HG03439 (cell line): ENCODE data around the gene SOX13.

Source experiments
- ATAC-seq: cut with Tn5 transposase; IDR thresholded peaks from one replicate; pipeline ENCODE4 v1.9.1; 2021; ENCODE audit warnings: mild to moderate bottlenecking, moderate library complexity; ENCODE audit not compliant: unreplicated experiment

SOX13 gene

GRCh38 chr1:204105131-204105515 is 32.2 kb downstream of the SOX13 start:
- ATAC-seq: no peak

DNA sequence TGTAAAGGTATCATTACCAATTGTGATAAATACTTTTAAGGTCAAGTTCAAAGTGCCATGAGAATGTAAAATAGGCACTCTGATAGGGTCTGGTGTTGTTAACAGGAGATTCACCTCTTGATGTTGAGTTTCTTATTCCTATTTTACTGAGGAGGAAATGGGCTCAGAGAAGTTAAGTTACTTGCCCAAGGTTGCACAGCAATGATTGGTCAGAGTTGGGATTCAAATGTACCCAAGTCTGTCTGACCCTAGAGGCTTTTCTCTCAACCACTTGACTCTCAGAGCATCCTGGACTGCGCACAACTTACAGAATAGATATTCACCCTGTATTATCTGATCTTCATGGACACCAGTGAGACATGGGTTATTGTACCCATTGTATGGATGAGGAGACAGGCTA is 33.9 kb downstream of the SOX13 start:
- ATAC-seq: no peak

DNA sequence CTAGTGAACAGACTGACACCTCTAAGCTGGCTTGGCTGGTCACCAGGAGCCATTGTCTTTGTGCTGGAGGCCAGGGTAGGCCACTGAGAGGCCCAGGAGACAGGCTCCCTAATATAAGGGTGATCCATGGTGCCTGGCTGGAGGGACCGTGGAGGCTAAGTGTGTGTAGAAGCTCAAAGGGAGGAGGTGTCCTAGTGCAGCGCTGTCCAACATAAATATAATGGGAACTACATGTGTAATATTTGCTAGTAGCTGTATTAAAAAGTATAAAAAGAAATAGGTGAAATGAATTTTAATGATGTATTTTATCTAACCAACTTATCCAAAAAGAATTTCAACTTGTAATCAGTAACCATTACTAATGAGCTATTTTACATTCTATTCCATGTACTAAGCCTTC is 35.0 kb downstream of the SOX13 start:
- no peak for ATAC-seq

DNA sequence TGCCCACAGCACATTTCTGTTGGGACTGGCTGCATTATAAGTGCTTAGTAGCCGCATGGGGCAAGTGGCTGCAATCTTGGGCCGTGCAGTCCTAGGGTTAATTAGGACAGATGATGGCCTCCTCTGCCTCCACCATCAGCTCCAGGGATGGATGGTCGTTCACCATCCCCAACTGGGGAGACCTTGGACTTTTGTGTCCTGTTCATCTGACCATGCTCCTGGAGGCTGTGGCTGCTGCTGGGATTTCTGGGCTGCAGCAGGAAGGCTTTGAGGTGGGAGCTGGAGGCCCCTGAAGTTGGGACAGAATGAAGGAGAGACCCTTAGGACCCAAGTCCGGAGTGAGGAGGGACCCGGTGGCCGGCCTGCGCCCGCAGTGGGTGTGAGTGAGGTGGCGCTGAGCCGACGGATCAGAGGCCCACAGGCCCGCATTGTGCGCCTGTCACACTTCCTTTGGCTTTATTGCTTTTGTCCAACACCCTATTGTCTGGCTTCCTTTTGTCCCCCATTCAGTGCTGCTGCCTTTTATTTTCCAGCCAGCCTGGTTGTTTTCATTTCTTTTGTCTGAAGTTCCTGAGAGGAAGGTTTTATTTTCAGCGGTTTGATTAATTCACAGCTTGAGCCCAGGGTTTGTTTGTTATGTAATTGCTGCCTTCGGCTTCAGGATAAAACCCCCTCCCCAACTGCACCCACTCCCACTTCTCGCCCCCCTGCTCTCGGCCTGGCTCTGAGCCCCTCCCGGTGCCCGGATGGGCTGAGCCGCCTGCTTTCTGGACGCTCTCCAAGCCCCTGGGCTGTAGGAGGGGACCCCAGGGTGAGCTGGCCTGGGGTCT is 35.6 kb downstream of the SOX13 start:
- no peak for ATAC-seq

- ATAC-seq: no peak
Observed at GRCh38 chr1:204110894-204111633, 38.1 kb downstream of the SOX13 start.

DNA sequence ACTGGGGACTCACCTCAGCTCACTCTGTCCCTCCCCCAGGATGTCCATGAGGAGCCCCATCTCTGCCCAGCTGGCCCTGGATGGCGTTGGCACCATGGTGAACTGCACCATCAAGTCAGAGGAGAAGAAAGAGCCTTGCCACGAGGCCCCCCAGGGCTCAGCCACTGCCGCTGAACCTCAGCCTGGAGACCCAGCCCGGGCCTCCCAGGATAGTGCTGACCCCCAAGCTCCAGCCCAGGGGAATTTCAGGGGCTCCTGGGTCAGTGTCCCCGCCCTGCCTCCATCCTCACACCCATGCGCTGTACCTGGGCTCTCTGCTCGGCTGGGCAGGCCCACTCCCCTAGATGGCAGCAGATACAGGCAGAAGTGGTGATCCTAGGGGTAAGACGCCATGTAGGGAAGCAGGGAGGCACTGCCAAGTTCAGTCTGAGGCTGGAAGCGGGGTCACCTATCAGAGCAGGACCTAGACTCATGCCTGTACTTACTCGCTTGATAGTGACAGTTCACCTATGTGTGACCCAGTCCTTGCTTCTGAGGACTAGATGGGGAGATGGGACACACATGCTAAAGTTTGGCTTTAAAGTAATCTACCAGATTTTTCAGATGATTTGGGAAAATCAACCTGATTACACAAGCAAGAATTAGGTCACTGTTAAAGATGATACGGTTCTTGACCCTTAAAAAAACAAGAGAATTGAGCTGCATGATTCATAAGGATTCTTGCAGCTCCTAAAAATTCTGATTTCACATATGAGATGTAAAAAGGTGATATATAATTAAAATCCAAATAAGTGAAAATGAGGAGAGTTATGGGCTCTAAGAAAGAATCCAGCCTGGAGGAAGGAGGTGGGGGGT is 40.2 kb downstream of the SOX13 start:
- ATAC-seq: no peak

DNA sequence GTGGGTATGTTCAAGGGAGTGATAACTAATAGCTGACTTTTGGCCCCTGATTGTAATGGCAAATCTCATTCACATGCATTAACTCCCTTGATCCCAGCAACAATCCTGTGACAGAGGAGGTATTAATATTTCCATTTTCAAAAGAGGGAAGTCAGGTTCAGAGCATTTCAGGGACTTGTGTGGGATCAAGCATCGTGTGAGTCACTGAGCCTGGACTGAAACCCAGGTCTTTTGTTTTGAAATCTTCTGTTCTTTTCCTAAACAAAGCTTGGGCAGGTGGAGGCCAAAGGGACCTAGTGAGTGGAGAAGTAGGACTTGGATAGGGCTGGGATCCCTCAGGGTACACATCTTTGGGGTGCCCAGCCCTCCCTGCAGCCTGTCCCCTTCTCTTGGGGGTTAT is 41.0 kb downstream of the SOX13 start:
- no peak for ATAC-seq

DNA sequence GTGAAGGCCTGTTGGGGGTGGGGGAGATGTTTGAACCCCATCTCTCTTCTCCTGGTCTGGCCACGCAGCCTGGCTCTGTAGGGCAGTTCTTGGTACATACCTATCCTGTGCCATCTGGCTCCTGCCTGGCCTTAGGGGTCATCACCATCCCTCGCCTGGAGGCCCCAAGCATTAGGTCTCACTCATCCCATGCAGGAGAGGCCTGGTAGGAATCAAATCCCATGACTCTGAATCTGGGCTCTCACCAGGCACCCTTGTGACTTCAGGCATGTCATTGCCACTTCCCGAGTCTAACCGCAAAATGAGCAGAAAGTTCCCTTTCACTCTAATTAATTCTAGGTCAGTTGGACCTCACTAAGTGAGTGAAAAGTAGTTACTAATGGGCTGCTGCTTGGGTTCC is 41.7 kb downstream of the SOX13 start:
- no peak for ATAC-seq

- ATAC-seq: no peak
Observed at GRCh38 chr1:204115116-204115515, 42.2 kb downstream of the SOX13 start.

GRCh38 chr1:204116539-204116938 is 43.6 kb downstream of the SOX13 start:
- no peak for ATAC-seq

DNA sequence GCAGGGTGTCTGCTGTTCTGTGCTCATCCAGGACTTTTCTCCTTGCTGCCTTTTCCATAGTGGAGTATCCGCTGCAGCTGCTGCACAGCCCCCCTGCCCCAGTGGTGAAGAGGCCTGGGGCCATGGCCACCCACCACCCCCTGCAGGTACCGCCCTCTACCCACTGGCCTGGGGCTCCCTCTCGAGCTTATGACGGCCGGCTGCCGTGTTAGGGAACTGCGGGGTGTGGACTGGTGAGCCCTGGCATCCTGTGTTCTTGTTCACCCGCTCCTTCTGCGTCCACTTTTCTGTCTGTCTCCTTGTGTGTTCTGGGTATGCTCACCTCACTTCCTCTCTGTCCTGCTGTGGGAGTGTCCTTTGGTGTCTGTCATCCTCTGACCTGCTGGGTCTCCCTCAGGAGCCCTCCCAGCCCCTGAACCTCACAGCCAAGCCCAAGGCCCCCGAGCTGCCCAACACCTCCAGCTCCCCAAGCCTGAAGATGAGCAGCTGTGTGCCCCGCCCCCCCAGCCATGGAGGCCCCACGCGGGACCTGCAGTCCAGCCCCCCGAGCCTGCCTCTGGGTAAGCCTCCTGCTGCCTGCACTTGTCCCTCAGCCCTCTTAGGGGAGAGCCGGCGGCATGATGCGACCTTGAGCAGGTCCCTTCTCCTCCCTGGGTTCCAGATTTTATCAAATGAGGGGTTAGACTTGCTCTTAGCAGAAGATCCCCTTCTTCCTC is 49.1 kb downstream of the SOX13 start:
- no peak for ATAC-seq

GRCh38 chr1:204123376-204123775 is 50.5 kb downstream of the SOX13 start:
- no peak for ATAC-seq

DNA sequence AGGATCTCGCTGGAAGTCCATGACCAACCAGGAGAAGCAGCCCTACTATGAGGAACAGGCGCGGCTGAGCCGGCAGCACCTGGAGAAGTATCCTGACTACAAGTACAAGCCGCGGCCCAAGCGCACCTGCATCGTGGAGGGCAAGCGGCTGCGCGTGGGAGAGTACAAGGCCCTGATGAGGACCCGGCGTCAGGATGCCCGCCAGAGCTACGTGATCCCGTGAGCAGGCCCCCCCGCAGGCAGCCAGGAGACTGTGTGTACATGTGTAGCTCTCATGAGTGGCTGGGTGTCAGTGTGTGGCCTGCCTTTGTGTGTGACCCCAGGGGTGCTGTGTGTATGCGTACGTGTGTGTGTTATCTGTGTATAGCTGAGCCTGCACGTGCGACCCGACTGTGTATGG is 51.7 kb downstream of the SOX13 start:
- ATAC-seq: no peak

GRCh38 chr1:204125759-204126351 is 52.9 kb downstream of the SOX13 start:
- no peak for ATAC-seq

DNA sequence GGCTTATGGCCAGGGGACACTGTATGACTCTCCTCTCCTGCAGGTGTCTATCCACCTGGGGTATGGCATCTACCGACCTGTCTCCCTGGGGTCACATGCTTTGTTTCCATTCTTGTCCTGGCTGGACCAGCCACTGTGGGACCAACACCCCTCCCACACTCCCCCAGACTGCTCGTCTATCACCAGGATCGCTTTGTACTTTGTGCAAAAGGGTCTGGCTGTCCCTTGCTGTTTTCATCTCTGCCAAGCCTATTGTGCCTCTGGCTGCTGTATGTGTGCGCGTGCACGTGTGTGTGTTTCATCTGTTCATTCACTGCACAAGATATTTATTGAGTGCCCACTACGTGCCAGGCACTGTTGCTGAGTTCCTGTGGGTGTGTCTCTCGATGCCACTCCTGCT is 53.5 kb downstream of the SOX13 start:
- no peak for ATAC-seq

DNA sequence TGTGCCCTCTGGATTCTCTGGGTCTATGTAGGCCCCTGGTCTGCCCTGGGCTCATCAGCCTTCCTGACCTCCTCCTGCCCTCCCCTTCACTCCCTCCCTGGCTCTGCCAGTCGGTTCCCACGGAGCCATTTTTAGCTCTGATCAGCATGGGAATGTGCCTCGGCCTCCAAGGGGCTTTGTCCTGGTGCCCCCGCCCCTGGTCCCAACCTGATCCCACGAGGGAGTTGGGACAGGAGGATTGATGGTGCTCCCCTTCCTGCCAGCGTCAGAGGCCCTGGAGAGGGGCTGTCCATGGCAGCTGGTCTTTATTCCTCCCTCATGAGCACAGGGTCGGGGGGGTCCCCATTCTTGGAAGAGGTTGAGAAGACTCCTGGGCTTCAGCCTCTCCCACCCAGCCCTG is 54.0 kb downstream of the SOX13 start:
- no peak for ATAC-seq

- no peak for ATAC-seq
Observed at GRCh38 chr1:204127597-204128242, 54.8 kb downstream of the SOX13 start.

DNA sequence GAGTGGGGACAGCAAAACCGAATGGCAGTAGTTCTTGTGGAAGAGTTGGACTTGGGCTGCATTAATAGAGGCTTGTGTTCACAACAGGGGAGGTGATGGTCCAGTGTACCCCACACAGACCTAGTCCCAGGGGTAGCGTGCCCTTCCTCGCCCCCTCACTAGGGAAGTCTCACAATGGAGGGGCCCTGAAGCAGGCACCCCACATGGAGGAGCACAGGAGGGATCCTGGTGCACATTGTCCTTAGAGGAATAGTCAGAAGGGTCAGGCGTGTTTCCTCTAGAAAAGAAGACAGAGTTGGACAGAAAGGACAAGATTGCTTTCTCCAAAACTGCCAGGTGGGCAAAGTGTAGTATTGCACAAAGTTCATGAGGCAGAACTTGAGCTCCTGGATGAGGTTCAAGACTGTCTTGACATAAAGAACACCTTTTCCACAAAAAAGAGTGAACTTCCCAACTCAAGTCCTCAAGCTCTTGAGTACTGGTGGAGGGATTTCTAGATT is 55.6 kb downstream of the SOX13 start:
- ATAC-seq: no peak

- ATAC-seq: no peak
Observed at GRCh38 chr1:204128964-204129896, 56.3 kb downstream of the SOX13 start.
